H9 (cell line): ENCODE data around the gene MTG2. TPM values are rescaled to one million over a fixed set of nuclear protein-coding genes. Genes with fewer than 3 reads are reported as not detected.
A peak's percentile ranks its signal among the peaks of the same experiment; 100 is the strongest.

Experiments used
- DNase-seq: peaks from one replicate; pipeline ENCODE4 v3.0.0-alpha.2; 2017
- H2AFZ ChIP-seq: one replicate; pipeline ENCODE4 v1.6.1; 2013; ENCODE audit warnings: mild to moderate bottlenecking, low read length, control low read depth, moderate library complexity
- H2AK5ac ChIP-seq: 2 replicates; pipeline ENCODE4 v1.6.1; 2013; ENCODE audit warnings: low read length, control low read depth, mixed read lengths; ENCODE audit not compliant: insufficient read length
- H2BK120ac ChIP-seq: one replicate; pipeline ENCODE4 v1.6.1; 2013; ENCODE audit warnings: low read depth, mild to moderate bottlenecking, low read length, control low read depth, inconsistent platforms; ENCODE audit not compliant: poor library complexity, severe bottlenecking
- H2BK12ac ChIP-seq: 2 replicates; pipeline ENCODE4 v1.6.1; 2013; ENCODE audit warnings: low read length, control low read depth, mixed read lengths, low read depth; ENCODE audit not compliant: insufficient read length
- H2BK15ac ChIP-seq: 2 replicates; pipeline ENCODE4 v1.6.1; 2013; ENCODE audit warnings: low read depth, low read length, control low read depth
- H2BK20ac ChIP-seq: one replicate; pipeline ENCODE4 v1.6.1; 2013; ENCODE audit warnings: low read depth, mild to moderate bottlenecking, low read length, control low read depth, inconsistent platforms; ENCODE audit not compliant: poor library complexity, severe bottlenecking
- H2BK5ac ChIP-seq: 2 replicates; pipeline ENCODE4 v1.6.1; 2013; ENCODE audit warnings: low read length, control low read depth, mixed read lengths; ENCODE audit not compliant: insufficient read length
- H3K14ac ChIP-seq: 2 replicates; pipeline ENCODE4 v1.6.1; 2013; ENCODE audit warnings: low read length, control low read depth; ENCODE audit not compliant: insufficient read depth
- H3K18ac ChIP-seq: 2 replicates; pipeline ENCODE4 v1.6.1; 2013; ENCODE audit warnings: low read depth, mild to moderate bottlenecking, mixed read lengths, low read length, control low read depth; ENCODE audit not compliant: insufficient read length
- H3K23ac ChIP-seq: 2 replicates; pipeline ENCODE4 v1.6.1; 2013; ENCODE audit warnings: low read length, control low read depth, mixed read lengths, low read depth; ENCODE audit not compliant: insufficient read length
- H3K23me2 ChIP-seq: 2 replicates; pipeline ENCODE4 v1.6.1; 2013; ENCODE audit warnings: low read depth, mild to moderate bottlenecking, mixed read lengths, low read length, control low read depth; ENCODE audit not compliant: insufficient read length, poor library complexity, severe bottlenecking
- H3K27ac ChIP-seq: 2 replicates; pipeline ENCODE4 v1.5.1; 2013; ENCODE audit warnings: low read length, control low read depth, mixed read lengths, low read depth; ENCODE audit not compliant: insufficient read length
- H3K27me3 ChIP-seq: 2 replicates; pipeline ENCODE4 v1.6.1; 2013; ENCODE audit warnings: low read length, control low read depth, inconsistent platforms; ENCODE audit not compliant: insufficient read depth
- H3K4ac ChIP-seq: 2 replicates; pipeline ENCODE4 v1.6.1; 2013; ENCODE audit warnings: low read depth, mild to moderate bottlenecking, control low read depth, inconsistent platforms, low read length, moderate library complexity
- H3K4me1 ChIP-seq: 2 replicates; pipeline ENCODE4 v1.6.1; 2013; ENCODE audit warnings: low read length, control low read depth, inconsistent platforms; ENCODE audit not compliant: insufficient read depth
- H3K4me2 ChIP-seq: 2 replicates; pipeline ENCODE4 v1.6.1; 2013; ENCODE audit warnings: low read length, control low read depth, mixed read lengths; ENCODE audit not compliant: insufficient read length, insufficient read depth
- H3K56ac ChIP-seq: 2 replicates; pipeline ENCODE4 v1.6.1; 2013; ENCODE audit warnings: low read depth, mild to moderate bottlenecking, mixed read lengths, low read length, control low read depth; ENCODE audit not compliant: insufficient read length
- H3K79me1 ChIP-seq: 2 replicates; pipeline ENCODE4 v1.6.1; 2013; ENCODE audit warnings: low read depth, mild to moderate bottlenecking, moderate library complexity, low read length, control low read depth, inconsistent platforms; ENCODE audit not compliant: insufficient read depth, poor library complexity, severe bottlenecking
- H3K79me2 ChIP-seq: 2 replicates; pipeline ENCODE4 v1.6.1; 2013; ENCODE audit warnings: low read length, control low read depth, inconsistent platforms; ENCODE audit not compliant: insufficient read depth
- H3K9ac ChIP-seq: 2 replicates; pipeline ENCODE4 v1.6.1; 2013; ENCODE audit warnings: low read length, control low read depth, mixed read lengths; ENCODE audit not compliant: insufficient read length; ENCODE audit errors: extremely low read depth
- H3K9me3 ChIP-seq: one replicate; pipeline ENCODE4 v1.6.1; 2013; ENCODE audit warnings: low read depth, low read length, inconsistent platforms; ENCODE audit not compliant: control insufficient read depth
- H3T11ph ChIP-seq: one replicate; pipeline ENCODE4 v1.6.1; 2013; ENCODE audit warnings: mild to moderate bottlenecking, low read length, control low read depth, inconsistent platforms
- H4K20me1 ChIP-seq: one replicate; pipeline ENCODE4 v1.6.1; 2013; ENCODE audit not compliant: control insufficient read depth, insufficient read length, insufficient read depth
- H4K5ac ChIP-seq: 2 replicates; pipeline ENCODE4 v1.6.1; 2013; ENCODE audit warnings: low read depth, mild to moderate bottlenecking, mixed read lengths, low read length, control low read depth; ENCODE audit not compliant: insufficient read length
- H4K8ac ChIP-seq: replicated peaks from 2 replicates; pipeline ENCODE4 v1.6.1; 2013; ENCODE audit warnings: low read length, control low read depth, mixed read lengths, low read depth; ENCODE audit not compliant: insufficient read length
- H4K91ac ChIP-seq: 2 replicates; pipeline ENCODE4 v1.6.1; 2013; ENCODE audit warnings: low read depth, mild to moderate bottlenecking, moderate library complexity, mixed read lengths, low read length, control low read depth; ENCODE audit not compliant: insufficient read length
- H3K27ac Mint-ChIP-seq, 3 experiments: 2 replicates in 2 of 3; 3 replicates in 1 of 3; pipeline ENCODE4 v1.8.0; 2020 to 2021; ENCODE audit warnings: mixed read lengths in 3 of 3, mild to moderate bottlenecking in 1 of 3, moderate library complexity in 1 of 3
- H3K27me3 Mint-ChIP-seq: 2 replicates; pipeline ENCODE4 v1.8.0; 2021; ENCODE audit warnings: low read depth, mild to moderate bottlenecking, moderate library complexity, mixed read lengths
- H3K36me3 Mint-ChIP-seq, 3 experiments: 2 replicates in 2 of 3; 3 replicates in 1 of 3; pipeline ENCODE4 v1.8.0; 2020 to 2021; ENCODE audit warnings: low read depth in 3 of 3, mixed read lengths in 3 of 3; ENCODE audit not compliant: insufficient read depth in 1 of 3
- H3K4me1 Mint-ChIP-seq, 2 experiments: 2 replicates each; pipeline ENCODE4 v1.8.0; 2020; ENCODE audit warnings: mixed read lengths in 2 of 2
- H3K4me3 Mint-ChIP-seq, 2 experiments: 2 replicates in 1 of 2; 3 replicates in 1 of 2; pipeline ENCODE4 v1.8.0; 2020 to 2021; ENCODE audit warnings: mild to moderate bottlenecking in 2 of 2, mixed read lengths in 2 of 2, moderate library complexity in 1 of 2
- H3K9me3 Mint-ChIP-seq, 2 experiments: 2 replicates in 1 of 2; 3 replicates in 1 of 2; pipeline ENCODE4 v1.8.0; 2020; ENCODE audit warnings: mild to moderate bottlenecking in 2 of 2, mixed read lengths in 2 of 2, moderate library complexity in 1 of 2
- CTCF ChIP-seq: fragments of 200-600 bp; sonication (generic); conservative IDR thresholded peaks from 3 replicates; pipeline ENCODE4 v1.8.0; 2021; ENCODE audit warnings: antibody characterized with exemption, mild to moderate bottlenecking
- WGBS: extraction: QIAGEN DNeasy Blood & Tissue Kit; methylation state at CpG from one replicate; pipeline ENCODE4 v1.1.7; 2013; ENCODE audit warnings: missing lambda C conversion rate, low lambda C conversion rate, mixed read lengths; ENCODE audit not compliant: insufficient read length; ENCODE audit errors: extremely low coverage; 5-methylcytosine and 5-hydroxymethylcytosine counted together
- total RNA-seq: library from RNA; stranded (reverse); gene quantifications from 2 replicates; pipeline ENCODE4 v1.2.1, GENCODE V29; 2021

MTG2 gene
- total RNA-seq, 1 experiment from 2014 or later = 25.1 TPM

GRCh38 chr20:62143957-62144825 is 38.6 kb upstream of the MTG2 start:
- Histone ChIP-seq H3K18ac (no peak overlapping the region), H3K79me2 (peaks cover 55% of the 10 kb centered on the region), H3K56ac (no peak overlapping the region), H2BK15ac (no peak overlapping the region), H2AK5ac (no peak overlapping the region), H4K5ac (no peak overlapping the region), H2BK12ac (no peak overlapping the region), H4K8ac (no peak overlapping the region), H3K79me1 (peaks cover 11% of the 10 kb centered on the region), H3K23me2 (peaks cover 7% of the 10 kb centered on the region), H4K91ac (no peak overlapping the region), H3K14ac (peak overlapping the region; percentile 70), H3K27me3 (no peaks in the 10 kb centered on the region), H3K4me1 (peaks cover 3% of the 10 kb centered on the region; the same call in 1 of the 2 replicates), H3K4ac (no peak overlapping the region), H2AFZ (no peak overlapping the region), H3K9ac (peak overlapping the region; percentile 37), H3K23ac (no peak overlapping the region), H3K9me3 (no peaks in the 10 kb centered on the region), H4K20me1 (no peaks in the 10 kb centered on the region), H3K4me2 (peak overlapping the region; percentile 45), H2BK20ac (no peak overlapping the region), H2BK120ac (no peak overlapping the region), H3T11ph (no peak overlapping the region), H3K27ac (no peak overlapping the region), H2BK5ac (no peak overlapping the region)
- no CpG with 5 or more reads among the region's 104 CpGs for WGBS
- Mint-ChIP-seq H3K4me1 (peaks cover 36 to 37% of the 10 kb centered on the region in 2 experiments), H3K36me3 (peaks cover 27 to 37% (median 29%) of the 10 kb centered on the region in 3 experiments), H3K4me3 (peak overlapping the region; percentile 76 to 85), H3K27me3 (no peaks in the 10 kb centered on the region), H3K9me3 (no peaks in the 10 kb centered on the region; a peak in 1 of 5 replicates), H3K27ac (no peak overlapping the region)
- TF ChIP-seq CTCF = no peak
- DNase-seq = peak; percentile 46
